Thyroid gland (tissue), 4 donors: Measurements from ENCODE around the gene PEPD. TPM values are rescaled to one million over a fixed set of nuclear protein-coding genes. Genes with fewer than 3 reads are reported as not detected.

Source experiments
- DNase-seq, 2 donors: peaks; one replicate each; pipeline ENCODE4 v3.0.0-alpha.2; 2019
- H3K27ac ChIP-seq, 3 donors: fragments of 200-600 bp; sonication (generic); 1 replicate in 2 of 3; 2 replicates in 1 of 3; pipeline ENCODE4 v1.5.1; 2016 to 2019; ENCODE audit warnings: mild to moderate bottlenecking in 1 of 3, moderate library complexity in 1 of 3
- H3K27me3 ChIP-seq: fragments of 200-600 bp; sonication (generic); one replicate; pipeline ENCODE4 v1.5.1; 2019
- H3K36me3 ChIP-seq, 2 donors: fragments of 200-600 bp; sonication (generic); one replicate each; pipeline ENCODE4 v1.5.1; 2016 to 2019
- H3K4me1 ChIP-seq, 2 donors: fragments of 200-600 bp; sonication (generic); one replicate each; pipeline ENCODE4 v1.5.1; 2017 to 2019
- H3K4me3 ChIP-seq, 3 donors: fragments of 200-600 bp; sonication (generic); replicated peaks in 1 of 3; 1 replicate in 2 of 3; 2 replicates in 1 of 3; pipeline ENCODE4 v1.5.1; 2016; ENCODE audit warnings: mild to moderate bottlenecking in 1 of 3
- H3K9me3 ChIP-seq: fragments of 200-600 bp; sonication (generic); one replicate; pipeline ENCODE4 v1.5.1; 2017
- POLR2A ChIP-seq, 2 donors: fragments of 450-650 bp; IDR thresholded peaks; one replicate each; pipeline ENCODE4 v1.6.1; 2017; ENCODE audit warnings: antibody characterized with exemption in 2 of 2, mild to moderate bottlenecking in 2 of 2, moderate library complexity in 1 of 2
- WGBS, 2 donors: methylation state at CpG; one replicate each; pipeline ENCODE4 v1.1.5; 2017; 5-methylcytosine and 5-hydroxymethylcytosine counted together
- intact Hi-C: fragments of 100-400 bp; cut with DNase I; formaldehyde crosslinking; loops from one replicate; pipeline ENCODE4 v1.15.1; 2023
- total RNA-seq, 4 donors: library from RNA; depleted of rRNA; stranded (reverse); fragments of >200 nt; gene quantifications; one replicate each; pipeline ENCODE4 v1.2.3, GENCODE V29; 2016
- TF ChIP-seq, protein P1 (sequence below), 6 experiments: fragments of 200-600 bp in 3 of 6; fragments of 450-650 bp in 3 of 6; sonication (generic) in 3 of 6; IDR thresholded peaks; one replicate each; pipeline ENCODE4 v1.5.1; 2016 to 2019; ENCODE audit warnings: antibody characterized with exemption in 6 of 6, mild to moderate bottlenecking in 2 of 6, inconsistent platforms in 1 of 6, moderate library complexity in 1 of 6

The PEPD gene
- total RNA-seq, 4 donors from 2014 or later = 76.8 to 121 (median 102) TPM

DNA sequence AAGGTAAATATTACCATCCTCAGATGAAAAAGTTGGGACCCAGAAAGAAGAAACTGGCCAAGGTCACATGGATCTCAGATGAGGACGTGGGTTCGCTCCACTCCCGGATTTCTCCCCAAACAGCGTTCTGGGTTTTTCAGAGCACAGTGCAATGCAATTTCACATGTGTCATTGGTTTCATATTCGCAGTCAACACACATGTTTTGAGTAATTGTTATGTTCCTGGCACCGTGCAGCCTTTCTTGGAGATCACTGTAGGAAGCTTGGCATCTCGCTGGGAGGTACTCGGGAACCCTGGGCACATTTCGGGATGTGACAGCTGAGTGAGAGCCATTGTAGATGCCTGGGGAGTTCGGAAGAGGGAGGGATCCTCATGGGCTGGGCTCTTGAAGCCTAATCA is 174.3 kb downstream of the PEPD start:
- Histone ChIP-seq H3K4me1 (peaks cover 0 to 11% of the 10 kb centered on the region in 2 donors), H3K9me3 (no peaks in the 10 kb centered on the region), H3K27me3 (no peaks in the 10 kb centered on the region), H3K36me3 (no peaks in the 10 kb centered on the region), H3K27ac (no peak overlapping the region), H3K4me3 (no peak overlapping the region)
- TF ChIP-seq, protein P1, sequence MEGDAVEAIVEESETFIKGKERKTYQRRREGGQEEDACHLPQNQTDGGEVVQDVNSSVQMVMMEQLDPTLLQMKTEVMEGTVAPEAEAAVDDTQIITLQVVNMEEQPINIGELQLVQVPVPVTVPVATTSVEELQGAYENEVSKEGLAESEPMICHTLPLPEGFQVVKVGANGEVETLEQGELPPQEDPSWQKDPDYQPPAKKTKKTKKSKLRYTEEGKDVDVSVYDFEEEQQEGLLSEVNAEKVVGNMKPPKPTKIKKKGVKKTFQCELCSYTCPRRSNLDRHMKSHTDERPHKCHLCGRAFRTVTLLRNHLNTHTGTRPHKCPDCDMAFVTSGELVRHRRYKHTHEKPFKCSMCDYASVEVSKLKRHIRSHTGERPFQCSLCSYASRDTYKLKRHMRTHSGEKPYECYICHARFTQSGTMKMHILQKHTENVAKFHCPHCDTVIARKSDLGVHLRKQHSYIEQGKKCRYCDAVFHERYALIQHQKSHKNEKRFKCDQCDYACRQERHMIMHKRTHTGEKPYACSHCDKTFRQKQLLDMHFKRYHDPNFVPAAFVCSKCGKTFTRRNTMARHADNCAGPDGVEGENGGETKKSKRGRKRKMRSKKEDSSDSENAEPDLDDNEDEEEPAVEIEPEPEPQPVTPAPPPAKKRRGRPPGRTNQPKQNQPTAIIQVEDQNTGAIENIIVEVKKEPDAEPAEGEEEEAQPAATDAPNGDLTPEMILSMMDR (IDR thresholded peaks at IDR 0.05) = no peak
- TF ChIP-seq POLR2A (IDR thresholded peaks at IDR 0.05) = no peak
- no peak for DNase-seq
- intact Hi-C loops = no loop called here
- WGBS, 2 donors = 92% methylated on average over 10 of the region's 10 CpGs

DNA sequence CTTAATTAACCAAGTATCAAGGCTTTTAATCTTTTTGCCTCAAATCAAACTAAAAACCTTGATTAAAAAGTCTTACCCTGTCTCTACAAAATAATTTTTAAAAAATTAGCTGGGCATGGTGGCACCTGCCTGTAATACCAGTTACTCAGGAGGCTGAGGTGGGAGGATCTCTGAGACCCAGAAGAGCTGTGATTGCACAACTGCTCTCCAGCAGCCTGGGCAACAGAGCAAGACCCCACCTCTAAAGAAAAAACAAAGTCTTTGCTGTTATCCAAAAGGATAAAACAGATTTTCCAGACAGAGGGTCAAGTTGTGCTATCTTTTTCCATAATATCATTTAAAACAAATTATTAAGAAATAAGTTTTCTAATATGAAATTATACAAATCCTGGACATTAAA is 174.9 kb downstream of the PEPD start:
- Histone ChIP-seq H3K4me1 (peaks cover 0 to 11% of the 10 kb centered on the region in 2 donors), H3K27ac (no peak overlapping the region), H3K27me3 (no peaks in the 10 kb centered on the region), H3K36me3 (no peaks in the 10 kb centered on the region), H3K9me3 (no peaks in the 10 kb centered on the region), H3K4me3 (no peak overlapping the region)
- no peak for DNase-seq
- intact Hi-C loops = no loop called here
- TF ChIP-seq POLR2A (IDR thresholded peaks at IDR 0.05) = no peak
- TF ChIP-seq, protein P1 (IDR thresholded peaks at IDR 0.05) = no peak

DNA sequence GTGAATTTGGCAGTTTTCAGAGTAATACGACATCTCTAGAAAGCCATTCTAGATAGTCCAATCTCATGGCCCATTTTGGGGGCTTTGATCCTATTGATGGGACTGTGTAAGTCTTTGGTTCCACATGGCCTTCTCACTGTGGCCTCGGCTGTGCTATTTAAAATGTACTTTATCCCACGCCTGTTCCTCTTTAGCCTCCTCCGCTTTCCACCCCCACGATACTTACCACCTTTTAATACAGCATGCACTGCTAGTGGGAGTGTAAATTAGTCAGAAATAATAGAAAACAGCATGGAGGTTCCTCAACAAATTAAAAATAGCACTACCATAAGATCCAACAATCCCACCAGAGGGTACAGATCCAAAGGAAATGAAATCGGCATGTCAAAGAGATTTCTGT is 176.4 kb downstream of the PEPD start:
- Histone ChIP-seq H3K27ac (no peak overlapping the region), H3K36me3 (no peaks in the 10 kb centered on the region), H3K27me3 (no peaks in the 10 kb centered on the region), H3K9me3 (no peaks in the 10 kb centered on the region), H3K4me1 (peaks cover 0 to 11% of the 10 kb centered on the region in 2 donors), H3K4me3 (no peak overlapping the region)
- 95 to 97% methylated on average over 6 of the region's 6 CpGs for WGBS, 2 donors
- DNase-seq = no peak
- intact Hi-C loops = no loop called here
- TF ChIP-seq POLR2A (IDR thresholded peaks at IDR 0.05) = no peak
- TF ChIP-seq, protein P1 (IDR thresholded peaks at IDR 0.05) = no peak

DNA sequence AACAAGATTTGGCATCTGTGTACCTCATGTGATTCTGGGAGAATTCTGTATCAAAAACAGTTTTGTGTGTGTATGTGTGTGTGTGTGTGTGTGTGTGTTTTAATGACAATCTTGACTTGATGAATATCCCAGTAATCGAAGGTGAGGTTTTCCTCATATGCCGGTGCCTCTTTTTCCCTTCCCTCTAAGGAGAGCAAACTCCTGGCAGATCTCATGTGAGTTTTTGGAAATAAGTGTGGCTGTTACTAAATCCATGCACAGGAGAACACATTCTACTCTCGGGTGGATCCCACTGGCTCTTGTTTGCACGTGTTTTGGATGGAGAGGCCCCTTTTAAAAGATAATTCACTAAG is 177.0 kb downstream of the PEPD start:
- TF ChIP-seq POLR2A (IDR thresholded peaks at IDR 0.05) = no peak
- TF ChIP-seq, protein P1 (IDR thresholded peaks at IDR 0.05) = no peak
- Histone ChIP-seq H3K4me3 (no peak overlapping the region), H3K27me3 (no peaks in the 10 kb centered on the region), H3K4me1 (peaks cover 0 to 11% of the 10 kb centered on the region in 2 donors), H3K27ac (no peak overlapping the region), H3K36me3 (no peaks in the 10 kb centered on the region), H3K9me3 (no peaks in the 10 kb centered on the region)
- intact Hi-C loops = no loop called here
- WGBS, 2 donors = 58 to 78% methylated on average over 4 of the region's 4 CpGs
- DNase-seq = no peak

DNA sequence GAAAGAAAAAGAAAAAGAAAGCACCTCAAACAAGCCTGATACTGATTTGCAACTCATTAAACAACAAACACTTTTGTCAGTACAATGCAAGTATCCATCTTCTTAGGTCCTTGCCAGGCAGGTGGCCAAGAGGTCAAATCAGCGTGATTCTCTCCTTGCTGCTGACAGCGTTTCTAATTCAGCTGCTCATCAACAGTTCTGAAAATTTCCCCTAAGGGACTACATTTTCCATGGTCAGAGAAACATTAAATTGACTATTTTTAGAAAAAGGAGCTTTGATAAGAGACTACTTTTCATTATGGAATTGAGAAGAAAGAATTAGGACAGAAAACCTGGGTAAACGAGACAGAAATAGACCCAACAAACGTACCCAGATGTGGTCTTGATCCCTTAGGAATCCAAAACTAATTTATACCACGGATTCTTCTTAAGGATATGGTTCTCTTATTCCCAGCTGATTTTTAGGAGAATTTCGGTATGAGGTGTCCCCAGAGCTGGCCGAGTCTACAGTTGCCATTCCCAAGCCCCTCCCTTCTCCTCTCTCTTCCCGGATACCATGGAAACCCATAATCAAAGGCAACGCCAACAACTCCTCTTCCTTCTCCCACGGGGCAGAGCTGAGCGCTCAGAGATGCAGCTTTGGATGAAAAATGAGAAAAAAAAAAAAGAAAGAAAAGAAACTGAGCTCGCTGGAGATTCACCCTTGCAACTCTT is 177.6 kb downstream of the PEPD start:
- 32 to 38% methylated on average over 12 of the region's 12 CpGs for WGBS, 2 donors
- no peaks in the 10 kb centered on the region for H3K27me3 ChIP-seq
- DNase-seq = no peak
- intact Hi-C loops = no loop called here
- peaks cover 0 to 11% of the 10 kb centered on the region in 2 donors for H3K4me1 ChIP-seq
- no peak overlapping the region for H3K27ac ChIP-seq
- H3K36me3 ChIP-seq = no peaks in the 10 kb centered on the region
- TF ChIP-seq, protein P1 (IDR thresholded peaks at IDR 0.05) = no peak
- no peak for TF ChIP-seq POLR2A (IDR thresholded peaks at IDR 0.05)
- H3K4me3 ChIP-seq = no peak overlapping the region
- H3K9me3 ChIP-seq = no peaks in the 10 kb centered on the region
